ENCODE measurements around the gene SEMA3C.

The SEMA3C gene

DNA sequence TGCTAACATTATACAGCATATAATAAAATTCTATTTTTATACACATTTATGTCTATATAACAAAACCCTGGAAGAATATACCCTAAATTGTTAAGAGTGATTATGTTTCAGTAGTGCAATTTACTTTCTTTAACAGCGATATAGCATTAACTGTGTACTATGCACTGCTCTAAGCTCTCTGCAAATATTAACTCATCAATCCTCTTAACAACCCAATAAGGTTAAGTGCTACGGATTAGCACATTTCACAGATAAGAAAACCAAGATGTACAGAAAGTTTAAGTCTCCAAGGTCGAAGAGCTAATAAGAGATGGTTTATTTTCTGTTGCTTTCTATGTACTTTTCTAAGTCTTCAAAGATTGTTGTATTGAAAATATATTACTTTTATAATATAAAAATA is 95.8 kb downstream of the SEMA3C start:
- DNase-seq (no peak), ATAC-seq (no peak)

DNA sequence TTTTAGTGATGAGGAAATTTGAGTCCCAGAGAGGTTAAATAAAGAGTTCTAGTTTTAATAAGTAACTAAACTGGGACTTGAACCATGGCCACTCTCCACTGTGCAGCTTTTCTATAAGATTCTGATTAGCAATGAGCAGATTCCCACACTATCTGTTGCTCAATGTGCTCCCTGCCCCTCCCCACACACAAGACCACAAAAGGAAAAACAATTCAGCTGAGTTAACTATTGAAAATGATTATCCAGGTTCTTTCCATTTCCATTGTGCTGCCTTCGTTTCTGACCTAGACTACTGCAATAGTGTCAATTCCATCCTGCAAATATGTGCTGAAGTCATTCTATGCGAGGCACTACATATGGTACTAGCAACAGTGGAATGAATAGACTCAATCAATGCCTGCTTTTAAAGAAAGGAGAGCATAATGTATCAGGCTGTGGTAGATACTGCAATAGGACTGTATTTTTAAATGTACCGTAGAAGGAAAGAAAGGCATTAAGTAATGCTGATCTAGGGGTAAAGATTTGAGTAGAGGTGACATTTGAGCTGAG is 97.0 kb downstream of the SEMA3C start:
- DNase-seq (no peak), ATAC-seq (no peak)

- ATAC-seq (no peak), DNase-seq (no peak)
Measured at GRCh38 chr7:80819503-80819902, 99.3 kb downstream of the SEMA3C start.

DNA sequence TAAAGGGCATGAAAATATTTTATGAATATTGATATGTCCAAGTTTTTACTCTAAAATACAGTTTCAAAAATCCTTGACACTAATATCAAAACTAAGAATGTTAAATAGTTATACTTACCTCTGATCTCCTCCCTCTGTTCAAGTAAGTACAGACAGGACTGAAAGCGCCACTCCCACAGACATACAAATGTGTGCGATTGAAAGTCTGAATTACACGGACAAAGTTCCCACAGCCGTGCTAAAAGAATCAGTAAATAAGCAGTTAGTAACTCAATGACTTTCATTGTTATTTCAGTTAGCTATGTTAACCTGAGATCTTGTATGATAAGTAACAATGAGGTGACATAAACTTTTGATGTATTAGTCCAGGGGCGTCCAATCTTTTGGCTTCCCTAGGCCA is 100.7 kb downstream of the SEMA3C start:
- DNase-seq: no peak

DNA sequence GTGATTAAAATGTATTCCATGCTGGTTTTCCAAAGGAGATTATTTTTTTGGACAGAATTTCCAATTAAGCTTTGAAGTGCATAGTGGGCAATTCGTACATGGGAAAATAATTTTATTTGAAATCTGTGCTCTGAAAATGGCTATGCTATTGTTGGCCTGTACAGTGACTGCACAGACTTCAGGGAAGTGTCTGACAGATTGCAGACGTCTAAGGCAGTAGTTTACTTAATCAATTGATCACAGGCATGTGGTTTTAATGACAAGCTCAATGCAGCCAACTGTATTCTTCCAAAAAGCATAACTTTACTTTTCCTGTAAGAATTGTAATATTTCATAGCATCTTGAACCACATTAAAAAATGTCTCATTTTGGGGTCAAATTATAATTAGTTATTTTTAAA is 102.0 kb downstream of the SEMA3C start:
- no peak for DNase-seq
- no peak for ATAC-seq

More for the DNA sequence above, 100.7 kb downstream of the SEMA3C start:
- no peak for ATAC-seq

- DNase-seq (no peak), ATAC-seq (no peak)
Measured at GRCh38 chr7:80815733-80816132, 103.1 kb downstream of the SEMA3C start.

DNA sequence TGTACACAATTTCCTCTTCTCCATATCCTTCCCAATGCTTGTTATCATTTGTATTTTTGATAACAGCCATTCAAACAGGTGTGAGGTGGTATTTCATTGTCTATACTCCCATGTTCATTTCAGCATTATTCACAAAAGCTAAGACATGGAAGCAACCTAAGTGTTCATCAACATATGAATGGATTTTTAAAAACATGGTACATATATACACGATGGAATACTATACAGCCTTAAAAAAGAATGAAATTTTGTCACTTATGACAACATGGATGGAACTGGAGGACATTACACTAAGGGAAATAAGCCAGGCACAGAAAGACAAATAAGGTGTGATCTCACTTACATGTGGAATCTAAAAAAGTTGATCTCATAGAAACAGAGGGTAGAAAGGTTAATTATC is 109.3 kb downstream of the SEMA3C start:
- DNase-seq: no peak
- ATAC-seq: no peak

DNA sequence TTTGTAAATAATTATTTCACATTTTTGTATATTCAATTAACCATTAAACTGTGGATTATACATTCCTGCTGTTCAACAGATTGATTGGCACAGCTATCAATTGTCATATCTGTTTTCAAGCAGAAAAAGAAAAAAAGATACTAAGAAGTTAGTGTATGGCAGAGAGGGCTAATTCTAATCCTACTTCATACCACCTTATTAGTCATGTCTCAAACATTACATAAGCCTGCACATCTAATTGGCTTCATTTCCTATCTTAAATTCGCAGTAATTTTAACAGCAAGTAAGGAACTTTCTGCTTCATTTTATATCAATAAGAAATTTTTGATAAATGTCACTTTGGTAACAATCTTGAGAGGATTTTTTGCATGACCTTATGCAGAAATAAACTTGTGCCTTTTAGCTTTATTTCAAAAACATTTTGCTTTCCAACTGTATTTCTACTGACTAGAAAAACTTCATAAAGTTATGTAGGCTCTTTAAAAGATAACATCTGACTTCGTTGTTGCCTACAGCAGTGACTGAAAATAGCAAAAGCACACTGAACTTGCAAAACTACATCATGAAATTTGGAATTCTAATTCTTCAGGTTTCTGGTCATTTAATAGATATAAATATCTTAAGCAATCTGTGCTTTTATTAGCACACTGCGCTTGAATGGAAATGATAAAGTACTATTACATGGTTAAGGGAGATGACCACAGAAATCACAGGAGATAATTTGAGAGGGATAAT is 111.5 kb downstream of the SEMA3C start:
- DNase-seq (no peak), ATAC-seq (no peak)

- ATAC-seq (no peak), DNase-seq (no peak)
Measured at GRCh38 chr7:80806663-80807062, 112.2 kb downstream of the SEMA3C start.

DNA sequence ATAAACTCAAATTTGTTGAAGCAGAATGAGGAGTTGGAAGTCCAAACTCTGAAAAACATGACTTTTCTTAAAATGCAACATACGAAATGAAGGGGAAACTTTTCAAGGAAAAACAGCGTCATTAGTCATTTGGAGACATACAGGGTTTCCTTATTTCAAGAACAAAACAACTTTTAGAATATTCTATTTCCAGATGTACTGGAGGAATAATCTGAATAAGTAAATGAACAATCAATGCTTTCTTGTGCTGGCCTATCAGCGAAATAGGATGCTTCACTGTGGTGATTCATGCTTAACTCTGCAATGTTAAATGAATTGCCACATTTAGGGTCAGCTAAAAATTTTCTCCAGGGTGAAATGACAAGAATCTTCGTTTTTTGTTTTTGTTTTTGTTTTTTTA is 114.3 kb downstream of the SEMA3C start:
- ATAC-seq: no peak
- no peak for DNase-seq

GRCh38 chr7:80802527-80802926 is 116.3 kb downstream of the SEMA3C start:
- ATAC-seq (no peak), DNase-seq (no peak)

GRCh38 chr7:80794631-80795573 is 123.9 kb downstream of the SEMA3C start:
- ATAC-seq (no peak), DNase-seq (no peak)

DNA sequence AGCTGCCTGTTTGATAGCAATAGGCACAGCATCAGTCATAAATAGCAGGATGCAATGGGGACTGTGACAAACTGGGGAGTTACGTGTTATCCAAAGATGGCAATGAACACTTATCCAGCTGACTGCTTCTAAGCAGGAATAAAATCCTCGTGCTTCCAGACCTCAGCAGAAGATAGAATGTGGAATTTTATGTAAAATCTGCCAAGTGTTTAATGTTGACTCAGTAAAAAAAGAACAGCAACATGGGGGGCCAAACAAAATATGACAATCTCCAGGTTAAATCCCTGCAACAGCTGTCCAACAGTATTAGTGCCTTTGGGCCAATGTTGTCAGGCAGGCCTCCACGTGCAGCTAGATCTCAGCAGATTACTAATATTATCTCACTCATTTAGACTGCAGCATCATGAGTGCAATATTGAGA is 127.3 kb downstream of the SEMA3C start:
- DNase-seq: no peak
- ATAC-seq: no peak

GRCh38 chr7:80790877-80791276 is 128.0 kb downstream of the SEMA3C start:
- DNase-seq: no peak
- ATAC-seq: no peak

- ATAC-seq (no peak), DNase-seq (no peak)
Measured at GRCh38 chr7:80787721-80788120, 131.1 kb downstream of the SEMA3C start.

DNA sequence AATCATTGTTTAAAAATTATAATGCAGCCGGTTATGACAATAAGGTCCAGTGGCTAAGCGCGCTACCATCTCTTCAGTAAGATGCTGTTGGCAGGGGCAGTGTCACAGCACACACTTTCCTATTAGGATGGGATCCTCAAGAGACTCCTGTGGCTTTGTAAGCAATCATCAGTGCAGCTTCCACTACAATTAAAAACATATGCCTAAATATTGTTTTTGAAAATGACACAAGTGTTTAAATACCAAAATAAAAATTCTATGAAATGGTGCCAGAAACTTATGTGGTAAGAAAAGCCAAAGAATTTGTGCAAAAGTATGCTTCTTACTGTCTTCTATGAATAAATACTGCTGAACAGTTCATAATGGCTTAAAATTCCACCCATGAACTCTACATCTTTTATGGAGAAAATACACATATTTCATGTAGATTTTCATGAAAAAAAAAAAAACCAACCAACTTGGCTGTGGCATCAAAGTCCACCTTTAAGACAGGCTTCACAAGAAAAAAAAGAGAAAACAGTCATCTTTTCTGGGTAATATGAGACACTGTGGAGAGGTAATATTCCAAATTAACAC is 132.8 kb downstream of the SEMA3C start:
- DNase-seq (no peak), ATAC-seq (no peak)

- no peak for DNase-seq
- no peak for ATAC-seq
Measured at GRCh38 chr7:80785276-80785675, 133.6 kb downstream of the SEMA3C start.

DNA sequence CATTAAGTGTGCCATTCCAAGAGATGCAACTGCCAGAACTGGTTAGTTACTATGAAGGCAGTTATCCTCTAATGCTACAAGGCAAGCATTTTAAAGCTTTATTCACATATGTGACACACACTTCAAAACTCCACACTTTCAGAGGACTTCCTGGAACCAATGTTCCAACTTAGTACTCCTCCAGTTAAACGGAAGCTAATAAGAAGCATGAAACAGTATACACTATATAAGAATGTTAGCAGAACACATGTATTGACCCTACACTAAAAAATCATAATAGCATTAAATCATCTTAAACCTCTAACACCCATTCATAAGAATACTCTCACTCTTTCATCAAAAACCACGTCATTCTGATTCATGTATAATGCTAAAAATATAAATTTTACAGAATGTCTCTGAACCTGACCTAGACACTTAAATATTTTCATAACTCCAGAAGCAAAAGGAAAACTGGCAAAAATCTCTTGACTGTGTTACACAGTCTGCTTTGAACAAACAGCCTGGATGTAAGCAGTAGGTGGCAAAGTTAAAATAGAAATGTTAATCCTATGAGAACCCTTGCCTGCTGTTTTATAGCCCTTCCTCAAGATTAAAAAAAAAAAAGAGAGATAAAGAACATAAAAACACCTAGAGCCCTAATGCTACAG is 135.0 kb downstream of the SEMA3C start:
- ATAC-seq (no peak), DNase-seq (no peak)

- ATAC-seq: no peak
- DNase-seq: no peak
Measured at GRCh38 chr7:80783186-80783677, 135.6 kb downstream of the SEMA3C start.

DNA sequence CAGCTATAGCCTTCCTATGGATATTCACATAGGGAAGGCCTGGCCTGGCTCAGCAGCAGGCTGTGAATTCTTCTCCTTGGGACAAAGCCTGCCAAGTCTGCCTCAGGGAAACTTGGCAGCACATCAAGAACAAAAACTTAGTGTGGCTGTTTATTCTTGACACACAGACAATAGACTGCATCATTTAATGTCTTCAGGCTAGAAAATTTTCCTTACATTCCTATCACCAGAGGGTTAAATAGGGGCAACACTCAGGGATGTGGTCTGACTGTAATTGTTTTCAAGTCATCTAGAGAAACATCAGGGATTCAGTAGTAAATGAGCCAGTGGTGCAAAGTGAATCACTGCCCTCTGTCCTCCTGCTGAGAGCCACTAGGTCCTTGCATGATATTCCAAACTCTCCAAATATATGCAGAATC is 137.3 kb downstream of the SEMA3C start:
- DNase-seq (no peak), ATAC-seq (no peak)

GRCh38 chr7:80781146-80781545 is 137.7 kb downstream of the SEMA3C start:
- DNase-seq: no peak
- no peak for ATAC-seq

DNA sequence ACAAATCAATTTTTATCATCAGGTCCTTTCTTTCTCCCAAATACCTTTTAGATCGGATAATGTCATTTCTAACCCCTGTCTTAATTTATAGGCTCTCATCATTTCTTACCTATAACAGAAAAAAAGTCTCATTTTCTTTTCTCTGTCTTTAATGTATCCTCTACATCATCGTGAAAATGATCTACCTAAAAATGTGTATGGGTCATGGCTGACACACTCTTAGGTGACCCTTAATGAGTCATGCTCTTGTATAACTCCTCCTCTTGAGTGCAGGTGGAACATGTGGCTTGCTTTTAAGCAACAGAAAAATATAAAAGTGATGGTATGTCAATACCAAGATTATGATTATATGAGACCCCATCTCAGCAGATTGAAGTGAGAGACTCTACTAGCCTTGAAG is 139.4 kb downstream of the SEMA3C start:
- ATAC-seq (no peak), DNase-seq (no peak)

All from stimulated activated naive CD8-positive, alpha-beta T cell treated with anti-CD3 and anti-CD28 coated beads, Interleukin-15, Interleukin-2, amounts not matched to agents 100 U/mL and 50 U/mL, for 24 hours (primary cell).